MCF 10A (cell line): ENCODE measurements around the gene LHFPL2. TPM values are rescaled to one million over a fixed set of nuclear protein-coding genes. Genes with fewer than 3 reads are reported as not detected.

Source experiments
- BruUV-seq: library from RNA; stranded (reverse); fragments of 400-500 nt; replicated peaks from 2 replicates; lab custom pipeline; 2021; lab: Mats Ljungman, UMichigan
- CTCF ChIA-PET: fragments of 300-600 bp; sonication (Branson Sonifier 250); formaldehyde crosslinking; extraction: SDS; loops from one replicate; lab custom pipeline; 2021; ENCODE audit warnings: antibody characterized with exemption, inconsistent platforms; lab: Yijun Ruan, JAX
- POLR2A ChIA-PET: fragments of 300-600, 350-650 bp; sonication (Branson Sonifier 250); formaldehyde crosslinking; extraction: SDS; loops from one replicate; lab custom pipeline; 2020; ENCODE audit warnings: antibody characterized with exemption, inconsistent platforms; lab: Yijun Ruan, JAX
- DNase-seq: peaks from one replicate; pipeline ENCODE4 v3.0.0-alpha.2; 2018; ENCODE audit not compliant: unreplicated experiment
- H3K27ac Mint-ChIP-seq: one replicate; pipeline ENCODE4 v1.8.0; 2022; ENCODE audit warnings: mild to moderate bottlenecking, low read depth, mixed read lengths; ENCODE audit not compliant: unreplicated experiment
- H3K27me3 Mint-ChIP-seq: one replicate; pipeline ENCODE4 v1.8.0; 2022; ENCODE audit warnings: mixed read lengths; ENCODE audit not compliant: insufficient read depth, unreplicated experiment
- H3K36me3 Mint-ChIP-seq: one replicate; pipeline ENCODE4 v1.8.0; 2022; ENCODE audit warnings: mild to moderate bottlenecking, moderate library complexity, mixed read lengths; ENCODE audit not compliant: insufficient read depth, unreplicated experiment
- H3K4me1 Mint-ChIP-seq: one replicate; pipeline ENCODE4 v1.8.0; 2022; ENCODE audit warnings: mixed read lengths; ENCODE audit not compliant: insufficient read depth, unreplicated experiment
- H3K4me3 Mint-ChIP-seq: one replicate; pipeline ENCODE4 v1.8.0; 2022; ENCODE audit warnings: mild to moderate bottlenecking, moderate library complexity, mixed read lengths; ENCODE audit not compliant: unreplicated experiment
- H3K9me3 Mint-ChIP-seq: one replicate; pipeline ENCODE4 v1.8.0; 2022; ENCODE audit warnings: mixed read lengths; ENCODE audit not compliant: unreplicated experiment
- intact Hi-C: fragments of 100-400 bp; cut with micrococcal nuclease; formaldehyde crosslinking; loops from 2 replicates; pipeline ENCODE4 v1.14.1; 2022
- total RNA-seq: library from RNA; stranded (reverse); gene quantifications from 2 replicates; pipeline ENCODE4 v1.2.3, GENCODE V29; 2022
- TF ChIP-seq, protein P1 (sequence below): fragments of 200-600 bp; IDR thresholded peaks from one replicate; pipeline ENCODE4 v1.8.0; 2022; ENCODE audit warnings: antibody characterized with exemption, mild to moderate bottlenecking; ENCODE audit not compliant: unreplicated experiment

The LHFPL2 gene
- total RNA-seq, 1 experiment from 2014 or later = 45.9 TPM

DNA sequence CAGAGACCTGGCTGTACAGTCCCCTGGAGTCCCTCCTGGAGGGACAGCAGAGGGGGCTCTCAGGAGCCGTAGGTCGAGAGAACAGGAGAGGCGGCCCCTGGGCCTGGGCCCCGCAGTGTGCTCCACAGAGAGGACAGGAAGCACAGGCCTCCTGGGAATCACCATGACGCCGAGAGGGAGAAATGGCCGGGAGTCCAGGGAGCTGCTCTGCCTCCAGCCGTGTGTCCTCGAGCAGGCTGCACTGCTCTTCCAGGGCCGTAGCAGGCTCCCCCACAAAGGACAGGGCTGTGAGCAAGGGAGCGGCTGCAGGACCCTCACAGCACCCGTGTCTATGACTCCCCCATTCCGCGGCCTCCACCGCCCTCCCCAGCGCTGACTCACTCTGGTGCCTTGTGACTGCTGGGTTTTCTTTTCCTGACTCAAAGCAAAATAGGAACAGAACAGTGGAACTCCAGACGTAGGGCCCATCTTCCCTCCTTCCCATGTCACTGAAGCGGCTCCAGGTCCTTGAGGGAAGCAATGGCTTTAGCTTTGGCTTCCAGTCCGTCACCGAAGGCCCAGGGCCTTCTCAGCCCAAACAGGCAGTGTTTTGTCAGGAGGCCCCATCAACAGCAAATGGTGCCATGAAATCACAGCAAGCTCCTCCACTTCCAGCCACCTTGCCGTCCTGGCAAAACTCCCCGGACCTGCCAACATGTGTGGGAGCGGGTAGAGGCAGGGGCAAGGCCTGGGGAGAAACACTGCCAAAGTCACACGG, 114.2 kb downstream of the LHFPL2 start:
- CTCF ChIA-PET = interaction anchor here (0.6 to 1.5 kb wide), 12 partner anchors 7 to 212 kb away, joined by 3 to 8 read pairs (median 3); no protein-coding TSS in a partner anchor
- Mint-ChIP-seq H3K9me3 (no peaks in the 10 kb centered on the region), H3K4me3 (no peak overlapping the region), H3K4me1 (peaks cover 19% of the 10 kb centered on the region), H3K36me3 (no peaks in the 10 kb centered on the region), H3K27ac (peak overlapping the region; percentile 83), H3K27me3 (no peaks in the 10 kb centered on the region)
- POLR2A ChIA-PET = no interaction called here
- intact Hi-C loops = loop anchor here (10.0 kb wide), 2 partner anchors 210 to 430 kb away; no protein-coding TSS in a partner anchor
- TF ChIP-seq, protein P1, sequence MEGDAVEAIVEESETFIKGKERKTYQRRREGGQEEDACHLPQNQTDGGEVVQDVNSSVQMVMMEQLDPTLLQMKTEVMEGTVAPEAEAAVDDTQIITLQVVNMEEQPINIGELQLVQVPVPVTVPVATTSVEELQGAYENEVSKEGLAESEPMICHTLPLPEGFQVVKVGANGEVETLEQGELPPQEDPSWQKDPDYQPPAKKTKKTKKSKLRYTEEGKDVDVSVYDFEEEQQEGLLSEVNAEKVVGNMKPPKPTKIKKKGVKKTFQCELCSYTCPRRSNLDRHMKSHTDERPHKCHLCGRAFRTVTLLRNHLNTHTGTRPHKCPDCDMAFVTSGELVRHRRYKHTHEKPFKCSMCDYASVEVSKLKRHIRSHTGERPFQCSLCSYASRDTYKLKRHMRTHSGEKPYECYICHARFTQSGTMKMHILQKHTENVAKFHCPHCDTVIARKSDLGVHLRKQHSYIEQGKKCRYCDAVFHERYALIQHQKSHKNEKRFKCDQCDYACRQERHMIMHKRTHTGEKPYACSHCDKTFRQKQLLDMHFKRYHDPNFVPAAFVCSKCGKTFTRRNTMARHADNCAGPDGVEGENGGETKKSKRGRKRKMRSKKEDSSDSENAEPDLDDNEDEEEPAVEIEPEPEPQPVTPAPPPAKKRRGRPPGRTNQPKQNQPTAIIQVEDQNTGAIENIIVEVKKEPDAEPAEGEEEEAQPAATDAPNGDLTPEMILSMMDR = no peak
- DNase-seq = no peak
- no TSS peak for BruUV-seq

DNA sequence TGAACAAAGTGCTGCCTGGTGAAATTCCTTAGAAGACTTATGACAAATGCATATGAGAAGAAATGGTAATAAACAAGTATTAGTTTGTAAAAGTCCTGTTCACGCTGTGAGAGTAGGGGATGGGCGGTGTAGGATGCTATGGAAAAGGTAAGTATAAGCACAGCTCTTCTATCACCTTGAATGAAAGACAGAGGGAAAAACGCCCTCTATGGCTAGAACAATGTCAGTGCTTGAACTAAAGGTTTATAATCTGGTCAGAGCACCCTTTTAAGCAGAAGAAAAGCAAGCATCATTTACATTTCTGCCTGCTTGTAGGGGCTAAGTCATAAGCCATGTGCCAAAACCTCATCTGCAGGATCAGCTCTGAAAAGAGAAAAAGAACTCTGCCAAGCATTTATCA, 115.2 kb downstream of the LHFPL2 start:
- Mint-ChIP-seq H3K4me3 (no peak overlapping the region), H3K4me1 (peaks cover 18% of the 10 kb centered on the region), H3K36me3 (no peaks in the 10 kb centered on the region), H3K27me3 (no peaks in the 10 kb centered on the region), H3K27ac (peak overlapping the region; percentile 83), H3K9me3 (no peaks in the 10 kb centered on the region)
- ChIA-PET POLR2A (interaction anchor here (0.6 to 1.3 kb wide), 4 partner anchors 28 to 291 kb away, joined by 3 to 4 read pairs (median 3); no protein-coding TSS in a partner anchor), CTCF (interaction anchor here (0.5 to 1.5 kb wide), 14 partner anchors 8 to 387 kb away, joined by 3 to 8 read pairs (median 3); no protein-coding TSS in a partner anchor)
- TF ChIP-seq, protein P1 = no peak
- intact Hi-C loops = loop anchor here (10.0 kb wide), 2 partner anchors 209 to 431 kb away; no protein-coding TSS in a partner anchor
- peak; percentile 47 for DNase-seq
- BruUV-seq = no TSS peak

DNA sequence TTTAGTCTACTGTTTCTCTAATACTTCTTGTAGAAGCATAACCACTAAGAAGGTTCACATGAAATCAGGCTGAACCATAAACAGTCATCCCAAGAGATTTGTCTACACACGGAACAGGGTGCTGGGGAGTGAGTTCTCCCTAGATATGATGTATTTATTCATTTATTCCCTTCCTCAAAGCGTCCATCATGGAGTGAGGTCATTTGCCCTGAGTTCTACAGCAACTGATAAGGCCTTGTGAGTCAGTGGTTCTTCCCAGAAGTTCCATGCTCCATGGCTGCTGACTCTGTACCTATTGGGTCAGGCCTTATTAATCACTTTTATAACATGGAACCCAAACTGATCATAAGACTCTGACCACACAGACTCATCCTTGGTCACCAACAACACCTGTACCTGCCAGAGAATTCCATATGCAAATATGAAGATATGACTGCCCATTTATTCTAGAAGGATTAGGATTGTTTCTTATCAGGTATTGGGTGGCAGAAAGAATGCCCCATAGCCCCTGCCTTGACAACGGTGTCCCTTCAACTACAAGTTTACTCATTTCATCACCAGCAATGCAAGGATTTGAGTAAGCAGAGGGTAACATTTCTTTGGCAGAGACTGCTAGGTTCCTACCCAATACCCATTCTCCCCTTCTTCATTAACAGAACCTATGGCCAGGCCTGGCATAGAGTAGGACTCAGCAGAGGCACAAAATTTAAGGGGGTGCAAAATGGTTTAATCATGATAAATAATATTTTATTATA, 118.1 kb downstream of the LHFPL2 start:
- ChIA-PET POLR2A (interaction anchor here (0.6 to 4.5 kb wide), 11 partner anchors 11 to 450 kb away, joined by 3 to 36 read pairs (median 4); no protein-coding TSS in a partner anchor), CTCF (interaction anchor here (0.6 to 0.7 kb wide), 2 partner anchors 11 to 359 kb away, joined by 3 to 4 read pairs; no protein-coding TSS in a partner anchor)
- TF ChIP-seq, protein P1 = no peak
- peaks cover 6% of the 10 kb centered on the region for H3K36me3 Mint-ChIP-seq
- no peaks in the 10 kb centered on the region for H3K9me3 Mint-ChIP-seq
- intact Hi-C loops = loop anchor here (10.0 kb wide), 2 partner anchors 206 to 434 kb away; no protein-coding TSS in a partner anchor
- no peaks in the 10 kb centered on the region for H3K27me3 Mint-ChIP-seq
- H3K4me3 Mint-ChIP-seq = no peak overlapping the region
- BruUV-seq = no TSS peak
- peak; percentile 42 for DNase-seq
- H3K4me1 Mint-ChIP-seq = peaks cover 38% of the 10 kb centered on the region
- H3K27ac Mint-ChIP-seq = peak overlapping the region; percentile 92
